Stimulated activated CD4-positive, alpha-beta T cell treated with anti-CD3 and anti-CD28 coated beads, Interleukin-4, amount 100 ng/mL, for 4 hours (primary cell): Measurements from ENCODE around the gene LTBP4.
"Not testable (repeated sequence)": the region's sequence is repeated elsewhere in the genome, so short reads cannot be mapped to it uniquely, and the experiment has no call there.

Experiments used
- DNase-seq, 2 experiments: peaks; one replicate each; pipeline ENCODE4 v3.0.0-alpha.2; 2020

The LTBP4 gene

GRCh38 chr19:40633207-40633606 lies 32.0 kb downstream of the LTBP4 start:
- no peak for DNase-seq

- no peak for DNase-seq
Measured at GRCh38 chr19:40638327-40638726, 37.2 kb downstream of the LTBP4 start.

- DNase-seq, result no peak
Measured at GRCh38 chr19:40639638-40639982, 38.4 kb downstream of the LTBP4 start.

GRCh38 chr19:40640744-40641143 lies 39.6 kb downstream of the LTBP4 start:
- no peak for DNase-seq

GRCh38 chr19:40641281-40641680 lies 40.1 kb downstream of the LTBP4 start:
- DNase-seq, result no peak

DNA sequence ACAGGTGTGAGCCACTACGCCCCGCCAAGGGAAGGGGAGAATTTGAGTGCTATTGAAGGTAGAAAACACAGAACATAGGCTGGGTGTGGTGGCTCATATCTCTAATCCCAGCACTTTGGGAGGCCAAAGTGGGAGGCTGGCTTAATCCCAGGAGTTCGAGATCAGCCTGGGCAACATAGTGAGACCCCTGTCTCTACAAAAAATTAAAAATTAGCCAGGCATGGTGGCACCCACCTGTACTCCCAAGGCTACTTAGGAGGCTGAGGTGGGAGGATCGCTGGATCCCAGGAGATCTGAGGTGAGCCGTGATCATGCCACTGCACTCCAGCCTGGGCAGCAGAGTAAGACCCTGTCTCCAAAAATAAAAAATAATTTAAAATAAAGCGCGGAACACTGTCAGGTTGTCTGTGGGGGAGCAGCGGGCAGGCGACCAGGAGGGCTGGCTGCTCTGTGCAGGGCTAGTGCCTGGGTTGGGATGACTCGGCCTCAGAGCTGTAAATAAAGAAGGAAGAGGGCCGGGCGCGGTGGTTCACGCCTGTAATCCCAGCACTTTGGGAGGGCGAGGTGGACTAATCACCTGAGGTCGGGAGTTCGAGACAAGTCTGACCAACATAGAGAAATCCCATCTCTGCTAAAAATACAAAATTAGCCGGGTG lies 41.0 kb downstream of the LTBP4 start:
- DNase-seq, result no peak

DNA sequence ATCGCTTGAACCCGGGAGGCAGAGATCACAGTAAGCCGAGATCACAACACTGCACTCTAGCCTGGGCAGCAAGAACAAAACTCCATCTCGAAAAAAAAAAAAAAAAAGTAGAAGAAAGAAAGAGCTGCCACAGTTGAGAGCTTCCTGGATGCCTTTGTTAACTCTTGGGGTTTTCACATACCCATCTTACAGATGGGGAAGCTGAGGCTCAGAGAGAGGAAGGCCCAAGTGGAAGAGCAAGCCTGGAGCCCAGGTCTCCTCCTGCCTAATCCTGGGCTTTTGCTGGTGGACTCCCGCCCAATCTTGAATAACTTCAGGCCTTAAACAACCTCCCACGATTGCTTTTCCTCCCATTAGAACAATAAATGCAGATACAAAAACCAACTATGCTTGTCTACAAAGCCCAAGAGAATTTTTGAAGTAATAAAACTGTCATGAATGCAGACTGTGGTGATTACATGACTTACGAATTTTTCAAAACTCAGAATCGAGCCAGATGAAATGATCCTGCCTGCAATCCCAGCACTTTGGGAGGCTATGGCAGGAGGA lies 41.7 kb downstream of the LTBP4 start:
- DNase-seq, result no peak

DNA sequence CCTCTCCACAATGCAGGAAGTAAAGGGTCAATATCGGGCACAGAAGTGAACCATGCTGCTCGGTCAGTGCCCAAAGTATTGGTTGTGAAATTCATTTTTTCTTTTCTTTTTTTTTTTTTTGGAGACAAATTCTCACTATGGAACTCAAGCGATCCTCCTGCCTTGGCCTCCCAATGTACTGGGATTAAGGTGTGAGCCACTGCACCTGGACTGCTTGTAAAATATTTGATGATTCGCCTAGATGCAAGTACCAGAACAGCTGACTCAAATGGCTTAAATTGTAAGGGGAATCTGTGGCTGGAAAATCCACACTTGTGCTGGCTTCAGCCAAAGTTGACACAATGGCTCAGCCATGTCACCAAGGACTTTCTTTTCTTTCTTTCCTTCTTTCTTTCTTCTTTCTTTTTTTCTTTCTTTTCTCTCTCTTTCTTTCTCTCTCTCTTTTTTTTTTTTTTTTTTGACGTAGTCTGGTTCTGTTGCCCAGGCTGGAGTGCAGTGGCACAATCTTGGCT lies 45.6 kb downstream of the LTBP4 start:
- DNase-seq, result no peak

- DNase-seq, result not testable (repeated sequence)
Measured at GRCh38 chr19:40649903-40650675, 48.9 kb downstream of the LTBP4 start.

- no peak for DNase-seq
Measured at GRCh38 chr19:40650749-40651305, 49.7 kb downstream of the LTBP4 start.

GRCh38 chr19:40652303-40652702 lies 51.1 kb downstream of the LTBP4 start:
- DNase-seq, result not testable (repeated sequence)

- not testable (repeated sequence) for DNase-seq
Measured at GRCh38 chr19:40655684-40656083, 54.5 kb downstream of the LTBP4 start.

GRCh38 chr19:40658031-40658430 lies 56.9 kb downstream of the LTBP4 start:
- DNase-seq, result no peak

DNA sequence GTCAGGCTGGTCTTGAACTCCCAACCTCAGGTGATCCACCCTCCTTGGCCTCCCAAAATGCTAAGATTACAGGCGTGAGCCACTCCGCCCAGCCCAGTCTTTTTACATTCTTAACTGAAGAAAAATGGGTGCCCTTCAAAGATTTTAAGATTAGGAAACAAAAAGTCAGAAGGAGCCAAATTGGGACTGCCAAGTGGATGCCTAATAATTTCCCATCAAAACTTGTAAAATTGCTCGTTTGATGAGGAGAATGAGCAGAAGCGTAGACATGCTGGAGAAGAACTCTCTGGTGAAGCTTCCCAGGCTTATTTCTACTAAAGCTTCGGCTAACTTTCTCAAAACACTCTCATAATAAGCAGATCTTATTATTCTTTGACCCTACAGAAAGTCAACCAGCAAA lies 57.9 kb downstream of the LTBP4 start:
- no peak for DNase-seq

GRCh38 chr19:40659566-40659965 lies 58.4 kb downstream of the LTBP4 start:
- no peak for DNase-seq

GRCh38 chr19:40661616-40662015 lies 60.4 kb downstream of the LTBP4 start:
- no peak for DNase-seq

DNA sequence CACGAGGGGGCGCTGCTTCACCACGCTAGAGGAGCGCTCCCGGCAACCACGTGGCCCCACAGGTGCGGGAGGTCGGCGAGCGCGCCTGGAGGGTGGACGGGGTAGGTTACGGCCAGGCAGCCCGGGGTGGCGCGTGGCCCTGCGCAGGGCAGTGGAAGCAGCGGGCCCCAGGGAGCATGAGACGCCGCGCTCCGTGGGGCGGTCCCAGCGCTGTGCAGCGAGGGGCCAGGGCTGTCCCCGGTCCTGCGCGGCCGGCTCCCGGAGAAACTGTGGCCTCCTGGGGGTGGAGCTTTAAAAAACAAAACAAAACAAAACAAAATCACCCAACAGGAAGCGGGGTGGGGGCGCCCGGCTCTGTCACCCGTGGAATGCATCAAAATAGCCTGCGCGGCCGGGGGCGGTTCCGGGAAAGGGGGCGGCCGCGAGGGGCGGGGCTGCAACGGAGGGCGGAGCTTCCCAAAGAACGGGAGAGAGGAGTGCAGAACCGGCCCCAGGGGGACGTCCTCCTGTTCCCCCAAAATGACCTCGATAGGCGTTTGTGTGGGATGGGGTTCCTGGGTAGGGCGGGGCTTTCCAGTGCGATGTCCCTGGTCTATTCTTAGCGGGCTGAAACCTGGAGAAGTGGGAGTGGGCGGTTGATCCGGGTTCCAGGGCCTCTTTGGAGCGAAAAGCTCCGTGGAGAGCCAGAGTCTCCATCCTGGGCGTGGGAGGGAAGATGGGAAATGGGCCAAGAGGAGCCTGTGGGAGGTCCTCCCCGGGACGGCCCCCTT lies 61.9 kb downstream of the LTBP4 start:
- DNase-seq, result peak; percentile 84 to 96

DNA sequence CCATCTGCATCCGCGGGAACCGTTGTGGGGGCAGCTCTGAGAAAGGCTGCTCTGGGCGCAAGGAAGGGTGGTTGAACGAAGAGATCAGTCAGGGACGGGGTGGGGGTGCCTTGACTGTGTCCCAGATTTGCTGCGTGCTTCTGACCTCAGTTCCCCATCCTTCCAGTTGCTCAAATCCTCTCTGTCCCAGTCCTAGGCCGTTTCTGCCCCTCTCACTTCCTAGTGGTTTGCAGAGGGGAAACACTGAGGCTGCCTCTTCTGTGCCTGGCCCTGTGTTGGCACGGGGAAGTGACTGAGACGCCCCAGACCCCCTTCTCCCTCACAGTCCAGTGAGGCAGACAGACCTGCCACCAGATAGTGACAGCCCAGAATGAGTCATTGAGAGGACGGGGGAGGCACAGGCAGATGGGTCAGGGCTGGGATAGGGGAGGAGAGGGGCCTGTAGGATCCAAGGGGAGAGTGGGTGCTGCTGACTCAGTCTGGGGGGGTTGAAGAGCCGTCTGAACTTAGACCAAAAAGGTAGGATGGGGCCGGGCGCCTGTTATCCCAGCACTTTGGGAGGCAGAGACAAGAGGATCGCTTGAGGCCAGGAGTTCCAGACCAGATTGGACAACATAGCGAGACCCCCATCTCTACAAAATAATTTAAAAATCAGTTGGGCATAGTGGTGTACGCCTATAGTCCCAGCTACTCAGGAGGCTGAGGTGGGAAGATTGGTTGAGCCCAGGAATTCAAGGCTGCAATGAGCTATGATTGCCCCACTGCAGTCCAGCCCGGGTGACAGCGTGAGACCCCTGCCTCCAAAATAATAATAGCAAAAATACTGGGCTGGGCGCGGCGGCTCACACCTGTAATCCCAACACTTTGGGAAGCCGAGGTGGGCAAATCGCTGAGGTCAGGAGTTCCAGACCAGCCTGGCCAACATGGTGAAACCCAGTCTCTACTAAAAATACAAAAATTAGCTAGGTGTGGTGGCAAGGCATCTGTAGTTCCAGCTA lies 62.8 kb downstream of the LTBP4 start:
- DNase-seq, result peak in 1 of 2 experiments; percentile 26

DNA sequence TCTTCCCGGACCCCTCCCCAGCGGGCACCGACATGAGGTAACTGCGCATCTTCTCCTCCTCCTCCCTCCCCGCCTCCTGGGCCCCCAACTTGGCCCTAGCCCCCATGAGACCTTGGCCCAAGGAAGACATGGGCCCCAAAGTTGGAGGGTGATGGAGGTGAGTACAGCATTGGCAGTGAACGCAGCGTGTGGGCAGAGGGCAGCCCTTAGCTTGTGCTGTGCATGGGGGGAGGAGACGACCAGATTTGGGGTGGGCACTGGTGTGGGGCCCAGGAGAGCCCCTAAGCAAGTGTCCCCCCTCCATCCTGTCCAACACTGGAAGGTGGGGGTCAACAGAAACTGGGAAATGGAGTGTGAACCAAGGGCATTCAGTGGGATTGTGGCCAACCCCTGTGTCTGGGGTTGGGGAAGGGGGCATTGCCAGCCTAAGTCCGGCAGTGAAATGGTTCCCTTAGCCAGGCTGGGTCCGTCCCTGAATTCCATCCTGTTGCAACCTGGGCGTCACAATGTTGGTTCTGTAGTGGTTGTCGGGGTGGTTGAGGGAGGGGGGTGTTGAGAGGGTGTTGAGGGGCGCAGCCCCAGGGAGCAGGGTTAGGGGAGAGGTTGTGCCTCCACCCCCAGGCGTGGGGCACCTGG lies 65.8 kb downstream of the LTBP4 start:
- no peak for DNase-seq

DNA sequence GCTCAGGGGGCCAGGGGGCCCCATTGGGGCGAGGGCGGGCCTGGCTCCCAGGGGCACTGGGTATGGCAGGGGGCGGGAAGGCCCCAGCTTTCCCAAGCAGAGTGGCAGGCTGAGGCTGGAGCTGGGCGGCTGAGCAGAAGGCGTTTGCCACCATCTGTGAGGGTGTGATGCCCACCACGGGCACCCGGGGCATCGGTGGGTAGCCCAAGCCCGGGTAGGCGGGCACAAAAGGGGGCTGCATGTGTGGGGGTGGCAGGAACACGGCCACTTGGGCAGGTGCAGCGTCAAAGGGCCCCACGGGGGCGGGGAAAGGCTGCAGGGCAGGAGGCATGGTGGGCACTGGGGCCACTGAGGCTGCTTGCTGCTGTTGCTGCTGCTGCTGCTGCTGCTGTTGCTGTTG lies 66.4 kb downstream of the LTBP4 start:
- DNase-seq, result no peak

GRCh38 chr19:40668991-40669614 lies 67.9 kb downstream of the LTBP4 start:
- DNase-seq, result no peak
